ENCODE results near the gene RNFT2.
A peak's percentile ranks its signal among the peaks of the same experiment; 100 is the strongest.
"Not testable (repeated sequence)": the region's sequence is repeated elsewhere in the genome, so short reads cannot be mapped to it uniquely, and the experiment has no call there.

The RNFT2 gene

GRCh38 chr12:116710370-116711150 lies 27.6 kb upstream of the RNFT2 start:
- peak in 1 of 2 donors; percentile 16 for DNase-seq

GRCh38 chr12:116712458-116713303 lies 25.4 kb upstream of the RNFT2 start:
- no peak for DNase-seq

DNA sequence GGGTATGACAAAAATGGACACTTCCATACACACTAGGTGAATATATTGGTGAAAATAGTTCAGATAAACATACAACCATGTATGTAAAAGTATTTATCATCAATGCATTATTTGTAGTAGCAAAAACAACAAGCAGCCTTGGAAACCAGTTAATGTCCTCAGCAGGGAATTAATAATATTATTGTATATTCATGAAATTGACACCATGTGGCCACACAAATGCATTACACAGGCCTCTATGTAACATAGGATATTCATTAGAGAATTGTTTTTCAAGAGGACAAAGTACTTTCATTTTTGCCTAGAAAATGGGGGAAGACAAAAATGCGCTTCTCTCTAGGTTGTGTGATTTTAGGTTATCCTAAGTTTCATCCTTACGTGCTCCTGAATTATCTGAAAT lies 24.6 kb upstream of the RNFT2 start:
- no peak for DNase-seq

DNA sequence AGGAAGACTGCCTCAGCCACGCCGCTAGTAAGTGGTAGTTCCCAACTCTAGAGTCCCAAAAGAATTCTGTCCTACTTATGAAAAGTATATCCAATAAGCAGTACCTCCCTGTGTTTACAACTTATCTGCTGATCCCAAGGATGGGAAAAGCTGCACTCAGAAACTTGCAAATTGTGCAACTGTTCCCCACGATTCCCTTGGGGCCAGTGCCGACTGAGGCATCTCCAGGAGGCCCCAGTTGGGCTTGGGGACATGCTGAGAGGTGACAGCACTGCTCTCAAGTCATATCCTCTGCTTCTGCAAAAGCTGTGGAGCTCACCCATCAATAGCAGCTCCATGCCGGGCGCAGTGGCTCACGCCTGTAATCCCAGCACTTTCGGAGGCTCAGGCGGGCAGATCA lies 23.9 kb upstream of the RNFT2 start:
- DNase-seq, result no peak

DNA sequence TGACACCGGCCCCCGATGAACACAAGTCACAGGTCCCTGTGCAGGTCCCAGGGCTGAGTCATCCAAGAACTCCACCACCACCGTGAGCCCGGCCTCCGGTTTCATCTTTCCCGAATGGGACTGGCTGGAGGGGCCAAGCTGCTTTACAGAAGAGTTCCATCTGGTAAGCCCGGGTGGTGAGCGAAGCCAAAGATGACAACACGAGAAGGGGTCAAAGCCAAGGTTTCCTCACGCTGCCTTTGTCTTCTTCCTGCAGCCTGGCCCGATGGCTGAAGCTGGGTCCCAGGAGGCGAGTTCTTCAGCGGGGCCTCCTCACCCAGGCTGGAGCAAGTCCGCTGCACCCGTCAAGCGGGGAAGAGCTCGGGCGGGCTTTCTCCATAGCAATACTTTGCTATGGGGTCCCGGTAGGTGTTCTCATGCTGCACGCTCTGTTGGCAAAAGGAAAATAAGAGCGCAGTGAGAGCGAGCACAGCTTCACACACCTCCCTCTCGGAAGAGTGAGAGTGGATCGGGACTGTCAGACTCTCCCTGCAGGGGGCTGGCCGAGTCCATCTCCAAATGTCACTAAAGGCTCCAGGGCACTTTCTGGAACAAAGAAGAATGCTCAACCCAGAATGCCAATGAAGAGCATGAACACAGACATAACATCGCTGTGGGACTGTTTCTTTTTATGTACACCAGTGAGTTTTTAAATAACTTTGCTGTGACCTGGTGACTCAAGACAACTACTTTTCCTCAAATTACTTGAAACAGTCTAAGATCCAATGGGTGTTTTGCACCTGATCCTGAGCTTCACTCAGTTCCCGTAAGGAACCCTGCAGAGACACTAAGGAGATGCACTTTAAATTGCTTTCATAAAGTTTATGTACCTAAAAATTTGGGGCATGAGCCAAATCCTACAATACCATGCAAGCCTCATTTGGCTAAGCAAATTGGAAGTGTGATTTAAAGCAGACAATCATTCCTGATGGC lies 20.4 kb upstream of the RNFT2 start:
- no peak for DNase-seq

GRCh38 chr12:116718655-116719454 lies 19.3 kb upstream of the RNFT2 start:
- no peak for DNase-seq

- no peak for DNase-seq
These were observed 18.2 kb upstream of the RNFT2 start for GRCh38 chr12:116719731-116720528.

GRCh38 chr12:116722245-116722644 lies 15.9 kb upstream of the RNFT2 start:
- DNase-seq, result no peak

DNA sequence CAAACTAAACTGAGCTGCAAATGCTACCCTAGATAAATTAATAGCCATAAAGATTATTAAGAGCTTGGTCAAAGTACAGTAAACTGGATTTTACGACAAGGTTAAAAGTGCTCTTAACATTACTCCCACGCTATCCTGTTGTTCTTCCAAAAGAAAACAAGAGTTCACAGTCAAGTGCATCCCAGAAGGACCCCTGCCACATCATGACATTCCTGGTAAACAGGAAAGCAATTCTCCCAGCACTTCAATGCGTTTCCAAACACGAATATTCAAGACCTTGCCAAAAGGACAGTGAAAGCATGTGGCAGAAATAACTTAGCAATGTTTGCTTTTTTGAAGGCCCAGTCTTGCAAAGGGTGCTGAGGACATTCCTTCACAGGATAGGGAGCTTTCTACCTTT lies 11.4 kb upstream of the RNFT2 start:
- no peak for DNase-seq

DNA sequence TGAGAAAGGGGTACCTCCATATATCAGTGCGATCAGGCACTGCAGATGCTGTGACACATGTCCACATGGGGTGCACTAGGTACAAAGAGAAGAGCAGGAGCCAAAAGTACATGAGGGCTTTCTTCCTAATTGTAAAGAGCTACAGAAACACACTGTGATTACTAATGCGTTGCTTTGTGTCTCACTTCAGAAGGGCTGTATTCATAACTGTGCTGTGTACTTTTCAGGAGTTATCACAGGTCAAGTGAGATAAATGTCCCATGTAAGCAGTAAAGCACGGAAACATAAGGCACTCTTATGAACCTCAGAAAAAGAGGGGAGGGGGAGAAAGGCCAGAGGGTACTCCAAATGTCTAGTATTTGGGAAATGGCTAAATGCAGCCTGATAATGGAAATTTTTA lies 10.9 kb upstream of the RNFT2 start:
- DNase-seq, result no peak

- DNase-seq, result no peak
These were observed 10.2 kb upstream of the RNFT2 start for GRCh38 chr12:116727891-116728290.

DNA sequence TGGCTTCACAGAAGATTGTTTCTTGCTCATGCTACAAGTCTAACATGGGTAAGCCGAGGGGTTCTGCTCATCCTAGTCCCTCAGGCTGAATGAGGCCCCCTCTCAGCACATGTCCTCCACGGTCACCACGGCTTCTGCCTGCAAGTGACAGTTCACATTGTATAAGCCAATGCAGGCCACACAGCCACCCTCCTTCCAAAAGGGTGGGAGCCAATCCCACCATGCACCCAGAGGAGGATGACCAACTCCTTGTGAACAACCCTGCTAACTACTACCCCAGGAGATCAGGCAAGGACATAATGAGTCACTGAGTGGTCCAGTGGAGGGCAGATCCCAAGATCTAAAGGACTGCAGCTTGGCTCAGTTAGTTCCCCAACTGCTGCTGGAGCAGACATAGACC lies 6.3 kb upstream of the RNFT2 start:
- DNase-seq, result no peak

- DNase-seq, result no peak
These were observed 3.9 kb upstream of the RNFT2 start for GRCh38 chr12:116734156-116734768.

DNA sequence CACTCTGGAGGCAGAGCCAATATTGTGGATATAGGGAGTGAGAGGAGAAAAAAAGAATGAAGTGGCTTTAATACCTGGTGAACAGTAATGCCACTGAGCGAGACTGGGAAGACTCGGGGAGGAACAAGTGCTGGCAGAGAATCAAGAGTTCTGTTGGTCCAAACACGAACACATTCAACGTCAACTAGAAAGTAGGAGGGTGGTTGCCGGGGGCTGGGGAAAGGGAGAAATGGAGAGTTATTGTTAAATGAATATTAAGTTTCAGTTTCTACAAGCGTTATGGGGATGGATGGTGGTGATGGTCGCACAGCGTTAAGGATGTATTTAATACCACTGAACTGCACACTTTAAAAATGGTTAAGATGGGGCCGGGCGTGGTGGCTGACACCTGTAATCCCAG lies 3.0 kb upstream of the RNFT2 start:
- no peak for DNase-seq

GRCh38 chr12:116735951-116736599 lies 2.0 kb upstream of the RNFT2 start:
- DNase-seq, result no peak

GRCh38 chr12:116736962-116737773 lies 947 bp upstream of the RNFT2 start:
- no peak for DNase-seq

- DNase-seq, result no peak
These were observed 1.3 kb downstream of the RNFT2 start for GRCh38 chr12:116739381-116739887.

DNA sequence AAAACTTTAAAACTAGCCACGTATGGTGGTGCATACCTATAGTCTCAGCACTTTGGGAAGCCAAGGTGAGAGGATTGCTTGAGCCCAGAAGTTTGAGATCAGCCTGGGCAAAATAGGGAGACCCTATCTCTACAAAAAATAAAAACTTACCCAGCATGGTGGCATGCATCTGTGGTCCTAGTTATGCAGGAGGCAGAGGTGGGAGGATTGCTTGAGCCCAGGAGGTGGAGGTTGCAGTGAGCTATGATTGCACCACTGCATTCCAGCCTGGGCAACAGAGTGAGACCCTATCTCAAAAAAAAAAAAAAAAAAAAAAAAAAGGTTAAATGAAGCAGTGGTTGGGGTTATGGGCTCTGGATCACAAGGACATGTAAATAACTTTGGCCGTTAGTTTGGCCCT lies 4.7 kb downstream of the RNFT2 start:
- not testable (repeated sequence) for DNase-seq

- DNase-seq, result no peak
These were observed 6.7 kb downstream of the RNFT2 start for GRCh38 chr12:116744766-116745165.
